Body of pancreas (tissue), 4 donors: Measurements from ENCODE around the gene PSME2.

ENCODE experiments used
- POLR2A ChIP-seq, 3 donors: fragments of 450-650 bp; IDR thresholded peaks; one replicate each; pipeline ENCODE4 v1.6.1; 2016; ENCODE audit warnings: antibody characterized with exemption in 3 of 3, mild to moderate bottlenecking in 2 of 3
- TF ChIP-seq, protein P1 (sequence below), 7 experiments: fragments of 450-650 bp in 4 of 7; fragments of 200-600 bp in 3 of 7; sonication (generic) in 3 of 7; IDR thresholded peaks; one replicate each; pipeline ENCODE4 v1.5.1; 2016 to 2019; ENCODE audit warnings: antibody characterized with exemption in 7 of 7

DNA sequence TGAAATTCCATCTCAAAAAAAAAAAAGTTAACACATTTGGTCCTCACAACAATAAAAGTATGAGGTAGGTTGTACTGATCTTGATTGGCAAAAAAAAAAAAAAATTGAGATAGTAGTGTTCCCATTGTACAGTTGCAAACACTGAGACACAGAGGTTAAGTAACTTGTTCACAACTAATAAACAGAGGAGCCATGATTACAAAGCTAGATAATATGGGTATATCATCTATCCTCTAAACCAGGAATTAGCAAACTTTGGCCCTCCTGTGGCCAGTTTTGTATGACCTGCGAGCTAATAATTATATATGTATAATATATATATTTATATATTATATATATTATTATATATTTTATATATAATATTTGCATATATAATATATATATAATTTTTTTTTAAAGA is 12.7 kb downstream of the PSME2 start:
- TF ChIP-seq, protein P1, sequence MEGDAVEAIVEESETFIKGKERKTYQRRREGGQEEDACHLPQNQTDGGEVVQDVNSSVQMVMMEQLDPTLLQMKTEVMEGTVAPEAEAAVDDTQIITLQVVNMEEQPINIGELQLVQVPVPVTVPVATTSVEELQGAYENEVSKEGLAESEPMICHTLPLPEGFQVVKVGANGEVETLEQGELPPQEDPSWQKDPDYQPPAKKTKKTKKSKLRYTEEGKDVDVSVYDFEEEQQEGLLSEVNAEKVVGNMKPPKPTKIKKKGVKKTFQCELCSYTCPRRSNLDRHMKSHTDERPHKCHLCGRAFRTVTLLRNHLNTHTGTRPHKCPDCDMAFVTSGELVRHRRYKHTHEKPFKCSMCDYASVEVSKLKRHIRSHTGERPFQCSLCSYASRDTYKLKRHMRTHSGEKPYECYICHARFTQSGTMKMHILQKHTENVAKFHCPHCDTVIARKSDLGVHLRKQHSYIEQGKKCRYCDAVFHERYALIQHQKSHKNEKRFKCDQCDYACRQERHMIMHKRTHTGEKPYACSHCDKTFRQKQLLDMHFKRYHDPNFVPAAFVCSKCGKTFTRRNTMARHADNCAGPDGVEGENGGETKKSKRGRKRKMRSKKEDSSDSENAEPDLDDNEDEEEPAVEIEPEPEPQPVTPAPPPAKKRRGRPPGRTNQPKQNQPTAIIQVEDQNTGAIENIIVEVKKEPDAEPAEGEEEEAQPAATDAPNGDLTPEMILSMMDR (IDR thresholded peaks at IDR 0.05), result no peak
- no peak for TF ChIP-seq POLR2A (IDR thresholded peaks at IDR 0.05)
